Pancreas (tissue), 10 donors: ENCODE measurements around the gene CD38. TPM values are rescaled to one million over a fixed set of nuclear protein-coding genes. Genes with fewer than 3 reads are reported as not detected.

Experiments
- ATAC-seq, 4 donors: fragments of 200-7000 bp; cut with Tn5 transposase; one replicate each; pipeline versions ENCODE4 v1.8.0 to v1.9.1; 2020; ENCODE audit warnings: mild to moderate bottlenecking in 4 of 4, moderate library complexity in 4 of 4
- DNase-seq, 6 donors: peaks; one replicate each; pipeline ENCODE4 v3.0.0-alpha.2; 2020
- FAIRE-seq: peaks from 2 replicates; lab custom pipeline; 2012; peaks lifted over from hg19 to GRCh38; lab: Jason Lieb, UNC
- H3K27ac ChIP-seq, 4 donors: fragments of 200-600 bp; sonication (generic); 1 replicate in 3 of 4; 2 replicates in 1 of 4; pipeline versions ENCODE4 v1.5.0 to v1.8.0; 2020
- H3K27me3 ChIP-seq, 4 donors: fragments of 200-600 bp; one replicate each; pipeline ENCODE4 v1.8.0; 2021
- H3K36me3 ChIP-seq, 3 donors: fragments of 200-600 bp; sonication (generic) in 1 of 3; one replicate each; pipeline versions ENCODE4 v1.5.0 to v1.8.0; 2020 to 2021
- H3K4me1 ChIP-seq, 3 donors: fragments of 200-600 bp; one replicate each; pipeline ENCODE4 v1.8.0; 2021
- H3K4me3 ChIP-seq, 4 donors: fragments of 200-600 bp; sonication (generic) in 2 of 4; one replicate each; pipeline versions ENCODE4 v1.5.0 to v1.8.0; 2020 to 2021
- H3K9me3 ChIP-seq, 4 donors: fragments of 200-600 bp; one replicate each; pipeline ENCODE4 v1.8.0; 2021
- WGBS, 2 donors: extraction: QIAGEN DNeasy Blood & Tissue Kit; methylation state at CpG; one replicate each; pipeline ENCODE4 v1.1.7; 2013; 5-methylcytosine and 5-hydroxymethylcytosine counted together
- intact Hi-C, 3 donors: fragments of 100-400 bp; cut with DNase I; formaldehyde crosslinking; loops; one replicate each; pipeline versions ENCODE4 v1.11.1 to v1.14.2; 2022
- polyA plus RNA-seq, 2 donors: library from polyadenylated mRNA; stranded (reverse); fragments of 200-250 nt; gene quantifications; one replicate each; pipeline ENCODE4 v1.2.3, GENCODE V29; 2013
- total RNA-seq, 6 donors: library from RNA; stranded (reverse); fragmentation: NEBNext Ultra II Directional in 4 of 6; extraction: Animal tissue kit (Norgen Biotek cat#: 25700) in 4 of 6; gene quantifications; one replicate each; pipeline versions ENCODE4 v1.2.1 to v1.2.4, GENCODE V29; 2021 to 2023
- TF ChIP-seq, protein P1 (sequence below), 4 donors: fragments of 200-600 bp; sonication (generic) in 3 of 4; IDR thresholded peaks; one replicate each; pipeline versions ENCODE4 v1.5.0 to v1.8.0; 2021; ENCODE audit warnings: antibody characterized with exemption in 4 of 4
- donor health status: healthy with polysubstance abuse.
- donor health status: DM: no; HTN: no; CAD: no; lungs with moderate emphysema.
- donor health status: DM: no; HTN: no; CAD: no.
- donor health status: control.
- donor health status: control.
- donor health status: Bipolar disorder and iron deficiency.
- donor health status: DM: yes; HTN: yes; CAD: no.
- donor health status: DM: no; HTN: no; CAD: no.
- donor health status: DM: no; HTN: no; CAD: no.
- donor health status: DM: yes; HTN: yes; CAD: no.

Gene CD38
- total and polyA plus RNA-seq, 8 donors = 0.12 to 1.6 (median 0.44) TPM

DNA sequence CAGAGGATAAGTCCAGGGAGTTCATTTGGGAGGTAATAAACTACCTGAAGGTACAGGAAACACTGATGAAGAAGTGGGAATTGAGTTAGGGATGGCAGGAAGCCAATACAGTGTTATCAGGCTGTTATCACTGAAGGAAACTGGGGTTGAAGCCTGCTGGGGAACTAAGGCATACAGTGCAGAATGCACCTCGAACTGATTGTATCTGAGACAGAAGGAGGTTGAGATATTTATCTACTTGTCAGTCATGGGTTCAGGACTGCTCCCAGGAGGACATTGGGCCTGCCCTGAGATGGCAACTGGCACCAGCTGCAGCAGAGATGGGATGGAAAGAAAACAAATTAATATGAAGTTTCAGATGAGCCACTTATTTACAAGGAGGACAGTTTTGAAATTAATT lies 35.5 kb upstream of the CD38 start:
- H3K27ac ChIP-seq = no peak overlapping the region
- no peaks in the 10 kb centered on the region for H3K4me1 ChIP-seq
- FAIRE-seq (no peak), DNase-seq (no peak), ATAC-seq (no peak)
- 11 to 26% methylated on average over 1 of the region's 1 CpG for WGBS, 2 donors
- TF ChIP-seq, protein P1, sequence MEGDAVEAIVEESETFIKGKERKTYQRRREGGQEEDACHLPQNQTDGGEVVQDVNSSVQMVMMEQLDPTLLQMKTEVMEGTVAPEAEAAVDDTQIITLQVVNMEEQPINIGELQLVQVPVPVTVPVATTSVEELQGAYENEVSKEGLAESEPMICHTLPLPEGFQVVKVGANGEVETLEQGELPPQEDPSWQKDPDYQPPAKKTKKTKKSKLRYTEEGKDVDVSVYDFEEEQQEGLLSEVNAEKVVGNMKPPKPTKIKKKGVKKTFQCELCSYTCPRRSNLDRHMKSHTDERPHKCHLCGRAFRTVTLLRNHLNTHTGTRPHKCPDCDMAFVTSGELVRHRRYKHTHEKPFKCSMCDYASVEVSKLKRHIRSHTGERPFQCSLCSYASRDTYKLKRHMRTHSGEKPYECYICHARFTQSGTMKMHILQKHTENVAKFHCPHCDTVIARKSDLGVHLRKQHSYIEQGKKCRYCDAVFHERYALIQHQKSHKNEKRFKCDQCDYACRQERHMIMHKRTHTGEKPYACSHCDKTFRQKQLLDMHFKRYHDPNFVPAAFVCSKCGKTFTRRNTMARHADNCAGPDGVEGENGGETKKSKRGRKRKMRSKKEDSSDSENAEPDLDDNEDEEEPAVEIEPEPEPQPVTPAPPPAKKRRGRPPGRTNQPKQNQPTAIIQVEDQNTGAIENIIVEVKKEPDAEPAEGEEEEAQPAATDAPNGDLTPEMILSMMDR (IDR thresholded peaks at IDR 0.05) = no peak
- H3K9me3 ChIP-seq = no peaks in the 10 kb centered on the region
- intact Hi-C loops = no loop called here
- no peak overlapping the region for H3K4me3 ChIP-seq
- no peaks in the 10 kb centered on the region for H3K36me3 ChIP-seq
- H3K27me3 ChIP-seq = no peaks in the 10 kb centered on the region

DNA sequence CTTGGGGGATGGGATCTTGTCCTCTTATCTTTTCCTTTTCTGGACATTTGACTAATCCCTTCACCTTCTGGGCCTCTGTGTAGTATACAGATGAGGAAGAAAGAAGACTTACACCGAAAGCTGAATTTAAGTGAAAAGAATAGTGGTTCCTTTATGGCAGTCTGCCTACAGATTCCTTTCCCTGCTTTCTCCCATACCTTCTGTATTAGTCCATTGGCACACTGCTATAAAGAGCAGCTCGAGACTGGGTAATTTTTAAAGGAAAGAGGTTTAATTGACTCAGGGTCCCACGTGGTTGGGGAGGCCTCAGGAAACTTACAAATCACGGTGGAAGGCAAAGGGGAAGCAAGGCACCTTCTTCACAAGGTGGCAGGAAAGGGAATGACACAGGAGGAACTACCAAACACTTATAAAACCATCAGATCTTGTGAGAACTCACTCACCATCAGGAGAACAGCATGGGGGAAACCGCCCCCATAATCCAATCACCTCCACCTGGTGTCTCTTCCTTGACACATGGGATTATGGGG lies 34.0 kb upstream of the CD38 start:
- FAIRE-seq = no peak
- 33 to 39% methylated on average over 5 of the region's 5 CpGs for WGBS, 2 donors

DNA sequence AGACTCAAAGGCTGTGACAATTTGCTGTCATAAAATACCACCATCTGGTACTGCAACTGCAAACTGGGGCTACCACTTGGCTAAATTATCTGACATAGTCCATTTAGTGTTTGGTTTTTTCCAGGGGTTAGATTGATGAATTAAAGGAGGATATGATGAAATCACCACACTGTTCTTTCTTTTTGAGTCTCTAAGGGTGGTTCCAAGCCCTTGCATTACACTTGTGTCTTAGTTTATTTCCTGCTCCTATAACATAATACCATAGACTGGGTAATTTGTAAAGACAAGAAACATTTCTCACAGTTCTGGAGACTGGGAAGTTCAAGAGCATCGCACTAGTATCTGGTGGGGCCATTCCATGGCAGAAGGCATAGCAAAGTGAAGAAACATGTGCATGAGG lies 32.0 kb upstream of the CD38 start:
- no peaks in the 10 kb centered on the region for H3K9me3 ChIP-seq
- H3K4me3 ChIP-seq = no peak overlapping the region
- WGBS, 2 donors = 78 to 97% methylated on average over 1 of the region's 1 CpG
- no peak for DNase-seq
- no peaks in the 10 kb centered on the region for H3K4me1 ChIP-seq
- no peak overlapping the region for H3K27ac ChIP-seq
- TF ChIP-seq, protein P1 (IDR thresholded peaks at IDR 0.05) = no peak
- H3K27me3 ChIP-seq = no peaks in the 10 kb centered on the region
- ATAC-seq = no peak
- FAIRE-seq = no peak
- no peaks in the 10 kb centered on the region for H3K36me3 ChIP-seq
- intact Hi-C loops = no loop called here

More for the DNA sequence above, 34.0 kb upstream of the CD38 start:
- DNase-seq = no peak
- Histone ChIP-seq H3K27me3 (no peaks in the 10 kb centered on the region), H3K4me1 (no peaks in the 10 kb centered on the region), H3K9me3 (no peaks in the 10 kb centered on the region), H3K4me3 (no peak overlapping the region), H3K27ac (no peak overlapping the region), H3K36me3 (no peaks in the 10 kb centered on the region)
- TF ChIP-seq, protein P1 (IDR thresholded peaks at IDR 0.05) = no peak
- intact Hi-C loops = no loop called here
- ATAC-seq = no peak

DNA sequence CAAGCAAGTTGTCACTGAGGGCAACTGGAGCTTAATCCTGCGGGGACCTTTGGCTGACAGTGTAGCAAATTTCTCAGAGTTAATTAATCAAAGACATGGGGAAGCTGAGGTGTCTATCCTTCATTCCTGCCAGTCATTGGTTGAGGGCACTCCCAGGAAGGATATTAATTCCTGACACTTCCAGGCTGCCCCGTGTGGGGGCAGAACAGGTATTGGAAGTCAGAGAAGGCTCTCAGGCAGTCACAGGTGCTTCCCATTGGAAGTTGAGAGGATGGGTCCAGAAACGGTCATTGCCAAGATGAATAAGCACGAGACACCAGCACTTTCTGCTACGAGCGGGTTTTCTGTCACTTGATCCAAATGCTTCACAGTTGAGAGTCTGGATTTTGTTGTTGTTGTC lies 29.1 kb upstream of the CD38 start:
- TF ChIP-seq, protein P1 (IDR thresholded peaks at IDR 0.05) = no peak
- intact Hi-C loops = no loop called here

DNA sequence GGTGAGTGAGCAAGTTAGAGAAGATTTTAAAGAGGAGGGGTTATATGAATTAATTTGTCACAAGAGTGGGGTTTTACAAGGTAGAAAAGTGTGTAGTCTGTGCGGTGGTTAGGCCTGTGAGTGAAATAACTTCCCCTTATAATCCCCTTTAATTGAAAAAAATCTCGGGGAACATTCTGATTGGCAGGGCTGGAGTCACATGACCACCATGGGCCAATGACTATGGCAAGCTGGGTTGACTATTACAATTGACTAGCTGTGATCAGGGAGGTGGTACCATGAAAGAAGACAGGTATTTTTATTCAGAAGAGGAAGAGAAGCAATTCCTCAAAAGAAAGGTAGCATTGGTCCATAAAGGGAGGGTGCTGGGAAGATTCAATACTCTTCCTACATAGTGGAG lies 27.0 kb upstream of the CD38 start:
- TF ChIP-seq, protein P1 (IDR thresholded peaks at IDR 0.05) = no peak
- Histone ChIP-seq H3K27me3 (no peaks in the 10 kb centered on the region), H3K36me3 (no peaks in the 10 kb centered on the region), H3K9me3 (no peaks in the 10 kb centered on the region), H3K4me3 (no peak overlapping the region), H3K4me1 (no peaks in the 10 kb centered on the region), H3K27ac (no peak overlapping the region)
- DNase-seq (no peak), FAIRE-seq (no peak), ATAC-seq (no peak)
- intact Hi-C loops = no loop called here
- WGBS, 2 donors = 75 to 91% methylated on average over 2 of the region's 2 CpGs

More for the DNA sequence above, 29.1 kb upstream of the CD38 start:
- Histone ChIP-seq H3K27ac (no peak overlapping the region), H3K9me3 (no peaks in the 10 kb centered on the region), H3K27me3 (no peaks in the 10 kb centered on the region), H3K4me3 (no peak overlapping the region), H3K4me1 (no peaks in the 10 kb centered on the region), H3K36me3 (no peaks in the 10 kb centered on the region)
- ATAC-seq = no peak
- FAIRE-seq = no peak
- WGBS, 2 donors = 51 to 58% methylated on average over 6 of the region's 6 CpGs
- no peak for DNase-seq
